H9 (cell line): ENCODE measurements around the gene RUSC2. TPM values are rescaled to one million over a fixed set of nuclear protein-coding genes. Genes with fewer than 3 reads are reported as not detected.

ENCODE experiments used
- DNase-seq: peaks from one replicate; pipeline ENCODE4 v3.0.0-alpha.2; 2017
- H2AFZ ChIP-seq: one replicate; pipeline ENCODE4 v1.6.1; 2013; ENCODE audit warnings: mild to moderate bottlenecking, low read length, control low read depth, moderate library complexity
- H2AK5ac ChIP-seq: 2 replicates; pipeline ENCODE4 v1.6.1; 2013; ENCODE audit warnings: low read length, control low read depth, mixed read lengths; ENCODE audit not compliant: insufficient read length
- H2BK120ac ChIP-seq: one replicate; pipeline ENCODE4 v1.6.1; 2013; ENCODE audit warnings: low read depth, mild to moderate bottlenecking, low read length, control low read depth, inconsistent platforms; ENCODE audit not compliant: poor library complexity, severe bottlenecking
- H2BK12ac ChIP-seq: 2 replicates; pipeline ENCODE4 v1.6.1; 2013; ENCODE audit warnings: low read length, control low read depth, mixed read lengths, low read depth; ENCODE audit not compliant: insufficient read length
- H2BK15ac ChIP-seq: 2 replicates; pipeline ENCODE4 v1.6.1; 2013; ENCODE audit warnings: low read depth, low read length, control low read depth
- H2BK20ac ChIP-seq: one replicate; pipeline ENCODE4 v1.6.1; 2013; ENCODE audit warnings: low read depth, mild to moderate bottlenecking, low read length, control low read depth, inconsistent platforms; ENCODE audit not compliant: poor library complexity, severe bottlenecking
- H2BK5ac ChIP-seq: 2 replicates; pipeline ENCODE4 v1.6.1; 2013; ENCODE audit warnings: low read length, control low read depth, mixed read lengths; ENCODE audit not compliant: insufficient read length
- H3K14ac ChIP-seq: 2 replicates; pipeline ENCODE4 v1.6.1; 2013; ENCODE audit warnings: low read length, control low read depth; ENCODE audit not compliant: insufficient read depth
- H3K18ac ChIP-seq: 2 replicates; pipeline ENCODE4 v1.6.1; 2013; ENCODE audit warnings: low read depth, mild to moderate bottlenecking, mixed read lengths, low read length, control low read depth; ENCODE audit not compliant: insufficient read length
- H3K23ac ChIP-seq: 2 replicates; pipeline ENCODE4 v1.6.1; 2013; ENCODE audit warnings: low read length, control low read depth, mixed read lengths, low read depth; ENCODE audit not compliant: insufficient read length
- H3K23me2 ChIP-seq: 2 replicates; pipeline ENCODE4 v1.6.1; 2013; ENCODE audit warnings: low read depth, mild to moderate bottlenecking, mixed read lengths, low read length, control low read depth; ENCODE audit not compliant: insufficient read length, poor library complexity, severe bottlenecking
- H3K27ac ChIP-seq: 2 replicates; pipeline ENCODE4 v1.5.1; 2013; ENCODE audit warnings: low read length, control low read depth, mixed read lengths, low read depth; ENCODE audit not compliant: insufficient read length
- H3K27me3 ChIP-seq: 2 replicates; pipeline ENCODE4 v1.6.1; 2013; ENCODE audit warnings: low read length, control low read depth, inconsistent platforms; ENCODE audit not compliant: insufficient read depth
- H3K4ac ChIP-seq: 2 replicates; pipeline ENCODE4 v1.6.1; 2013; ENCODE audit warnings: low read depth, mild to moderate bottlenecking, control low read depth, inconsistent platforms, low read length, moderate library complexity
- H3K4me1 ChIP-seq: 2 replicates; pipeline ENCODE4 v1.6.1; 2013; ENCODE audit warnings: low read length, control low read depth, inconsistent platforms; ENCODE audit not compliant: insufficient read depth
- H3K4me2 ChIP-seq: 2 replicates; pipeline ENCODE4 v1.6.1; 2013; ENCODE audit warnings: low read length, control low read depth, mixed read lengths; ENCODE audit not compliant: insufficient read length, insufficient read depth
- H3K56ac ChIP-seq: 2 replicates; pipeline ENCODE4 v1.6.1; 2013; ENCODE audit warnings: low read depth, mild to moderate bottlenecking, mixed read lengths, low read length, control low read depth; ENCODE audit not compliant: insufficient read length
- H3K79me1 ChIP-seq: 2 replicates; pipeline ENCODE4 v1.6.1; 2013; ENCODE audit warnings: low read depth, mild to moderate bottlenecking, moderate library complexity, low read length, control low read depth, inconsistent platforms; ENCODE audit not compliant: insufficient read depth, poor library complexity, severe bottlenecking
- H3K79me2 ChIP-seq: 2 replicates; pipeline ENCODE4 v1.6.1; 2013; ENCODE audit warnings: low read length, control low read depth, inconsistent platforms; ENCODE audit not compliant: insufficient read depth
- H3K9ac ChIP-seq: 2 replicates; pipeline ENCODE4 v1.6.1; 2013; ENCODE audit warnings: low read length, control low read depth, mixed read lengths; ENCODE audit not compliant: insufficient read length; ENCODE audit errors: extremely low read depth
- H3K9me3 ChIP-seq: one replicate; pipeline ENCODE4 v1.6.1; 2013; ENCODE audit warnings: low read depth, low read length, inconsistent platforms; ENCODE audit not compliant: control insufficient read depth
- H3T11ph ChIP-seq: one replicate; pipeline ENCODE4 v1.6.1; 2013; ENCODE audit warnings: mild to moderate bottlenecking, low read length, control low read depth, inconsistent platforms
- H4K20me1 ChIP-seq: one replicate; pipeline ENCODE4 v1.6.1; 2013; ENCODE audit not compliant: control insufficient read depth, insufficient read length, insufficient read depth
- H4K5ac ChIP-seq: 2 replicates; pipeline ENCODE4 v1.6.1; 2013; ENCODE audit warnings: low read depth, mild to moderate bottlenecking, mixed read lengths, low read length, control low read depth; ENCODE audit not compliant: insufficient read length
- H4K8ac ChIP-seq: replicated peaks from 2 replicates; pipeline ENCODE4 v1.6.1; 2013; ENCODE audit warnings: low read length, control low read depth, mixed read lengths, low read depth; ENCODE audit not compliant: insufficient read length
- H4K91ac ChIP-seq: 2 replicates; pipeline ENCODE4 v1.6.1; 2013; ENCODE audit warnings: low read depth, mild to moderate bottlenecking, moderate library complexity, mixed read lengths, low read length, control low read depth; ENCODE audit not compliant: insufficient read length
- H3K27ac Mint-ChIP-seq, 3 experiments: 2 replicates in 2 of 3; 3 replicates in 1 of 3; pipeline ENCODE4 v1.8.0; 2020 to 2021; ENCODE audit warnings: mixed read lengths in 3 of 3, mild to moderate bottlenecking in 1 of 3, moderate library complexity in 1 of 3
- H3K27me3 Mint-ChIP-seq: 2 replicates; pipeline ENCODE4 v1.8.0; 2021; ENCODE audit warnings: low read depth, mild to moderate bottlenecking, moderate library complexity, mixed read lengths
- H3K36me3 Mint-ChIP-seq, 3 experiments: 2 replicates in 2 of 3; 3 replicates in 1 of 3; pipeline ENCODE4 v1.8.0; 2020 to 2021; ENCODE audit warnings: low read depth in 3 of 3, mixed read lengths in 3 of 3; ENCODE audit not compliant: insufficient read depth in 1 of 3
- H3K4me1 Mint-ChIP-seq, 2 experiments: 2 replicates each; pipeline ENCODE4 v1.8.0; 2020; ENCODE audit warnings: mixed read lengths in 2 of 2
- H3K4me3 Mint-ChIP-seq, 2 experiments: 2 replicates in 1 of 2; 3 replicates in 1 of 2; pipeline ENCODE4 v1.8.0; 2020 to 2021; ENCODE audit warnings: mild to moderate bottlenecking in 2 of 2, mixed read lengths in 2 of 2, moderate library complexity in 1 of 2
- H3K9me3 Mint-ChIP-seq, 2 experiments: 2 replicates in 1 of 2; 3 replicates in 1 of 2; pipeline ENCODE4 v1.8.0; 2020; ENCODE audit warnings: mild to moderate bottlenecking in 2 of 2, mixed read lengths in 2 of 2, moderate library complexity in 1 of 2
- WGBS: extraction: QIAGEN DNeasy Blood & Tissue Kit; methylation state at CpG from one replicate; pipeline ENCODE4 v1.1.7; 2013; ENCODE audit warnings: missing lambda C conversion rate, low lambda C conversion rate, mixed read lengths; ENCODE audit not compliant: insufficient read length; ENCODE audit errors: extremely low coverage; 5-methylcytosine and 5-hydroxymethylcytosine counted together
- total RNA-seq: library from RNA; stranded (reverse); gene quantifications from 2 replicates; pipeline ENCODE4 v1.2.1, GENCODE V29; 2021
- TF ChIP-seq, protein P1 (sequence below): fragments of 200-600 bp; sonication (generic); conservative IDR thresholded peaks from 3 replicates; pipeline ENCODE4 v1.8.0; 2021; ENCODE audit warnings: antibody characterized with exemption, mild to moderate bottlenecking

Gene RUSC2
- total RNA-seq, 1 experiment from 2014 or later, result 6.3 TPM

DNA sequence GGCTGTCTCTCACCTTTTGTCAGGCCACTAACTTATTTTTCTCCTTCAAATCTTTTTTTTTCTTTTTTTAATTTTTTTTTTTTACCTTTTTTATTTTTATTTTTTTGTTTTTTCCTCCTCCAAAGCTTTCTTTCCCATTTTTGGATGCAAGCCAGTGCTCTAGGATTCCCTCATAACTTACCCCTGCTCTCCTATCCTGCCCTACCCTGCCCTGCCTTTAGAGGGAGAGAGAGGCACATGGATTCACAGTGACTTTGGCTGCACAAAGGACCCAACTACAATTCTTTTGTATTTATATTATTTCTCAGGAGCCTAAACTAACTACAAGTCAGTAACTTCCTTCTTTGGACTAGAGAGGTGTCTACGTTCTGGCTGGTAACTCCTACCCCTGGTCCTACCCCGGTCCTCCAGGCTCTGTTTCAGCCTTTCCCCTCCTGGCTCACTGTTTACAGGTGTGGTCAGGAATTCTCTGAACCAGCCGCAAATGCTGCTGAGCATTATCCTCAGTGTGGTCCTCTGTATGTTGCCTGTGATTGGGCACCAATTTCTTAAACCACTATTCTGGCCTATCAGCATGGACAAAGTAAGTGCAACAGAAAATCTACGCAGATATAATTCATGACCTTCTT is 8.4 kb upstream of the RUSC2 start:
- Histone ChIP-seq H2BK20ac (no peak overlapping the region), H3K4ac (no peak overlapping the region), H3K4me1 (no peaks in the 10 kb centered on the region), H3K27me3 (no peaks in the 10 kb centered on the region), H3K23me2 (no peaks in the 10 kb centered on the region), H4K8ac (no peak overlapping the region), H3K9ac (no peak overlapping the region), H3K79me2 (no peaks in the 10 kb centered on the region), H2BK5ac (no peak overlapping the region), H4K20me1 (no peaks in the 10 kb centered on the region), H2AFZ (no peak overlapping the region), H2BK12ac (no peak overlapping the region), H3T11ph (no peak overlapping the region), H3K56ac (no peak overlapping the region), H4K5ac (no peak overlapping the region), H3K14ac (no peak overlapping the region), H3K79me1 (no peaks in the 10 kb centered on the region), H2BK15ac (no peak overlapping the region), H2BK120ac (no peak overlapping the region), H3K27ac (no peak overlapping the region), H3K23ac (no peak overlapping the region), H3K4me2 (no peak overlapping the region), H4K91ac (no peak overlapping the region), H3K9me3 (no peaks in the 10 kb centered on the region), H3K18ac (no peak overlapping the region), H2AK5ac (no peak overlapping the region)
- Mint-ChIP-seq H3K4me1 (peaks cover 4 to 7% of the 10 kb centered on the region in 2 experiments), H3K36me3 (no peaks in the 10 kb centered on the region), H3K27ac (no peak overlapping the region), H3K9me3 (no peaks in the 10 kb centered on the region), H3K27me3 (peaks cover 2% of the 10 kb centered on the region), H3K4me3 (no peak overlapping the region)
- no CpG with 5 or more reads among the region's 4 CpGs for WGBS
- TF ChIP-seq, protein P1, sequence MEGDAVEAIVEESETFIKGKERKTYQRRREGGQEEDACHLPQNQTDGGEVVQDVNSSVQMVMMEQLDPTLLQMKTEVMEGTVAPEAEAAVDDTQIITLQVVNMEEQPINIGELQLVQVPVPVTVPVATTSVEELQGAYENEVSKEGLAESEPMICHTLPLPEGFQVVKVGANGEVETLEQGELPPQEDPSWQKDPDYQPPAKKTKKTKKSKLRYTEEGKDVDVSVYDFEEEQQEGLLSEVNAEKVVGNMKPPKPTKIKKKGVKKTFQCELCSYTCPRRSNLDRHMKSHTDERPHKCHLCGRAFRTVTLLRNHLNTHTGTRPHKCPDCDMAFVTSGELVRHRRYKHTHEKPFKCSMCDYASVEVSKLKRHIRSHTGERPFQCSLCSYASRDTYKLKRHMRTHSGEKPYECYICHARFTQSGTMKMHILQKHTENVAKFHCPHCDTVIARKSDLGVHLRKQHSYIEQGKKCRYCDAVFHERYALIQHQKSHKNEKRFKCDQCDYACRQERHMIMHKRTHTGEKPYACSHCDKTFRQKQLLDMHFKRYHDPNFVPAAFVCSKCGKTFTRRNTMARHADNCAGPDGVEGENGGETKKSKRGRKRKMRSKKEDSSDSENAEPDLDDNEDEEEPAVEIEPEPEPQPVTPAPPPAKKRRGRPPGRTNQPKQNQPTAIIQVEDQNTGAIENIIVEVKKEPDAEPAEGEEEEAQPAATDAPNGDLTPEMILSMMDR, result peak; percentile 84
- peak; percentile 49 for DNase-seq
